Colonic mucosa (tissue), 4 donors: ENCODE measurements around the gene ELP2. TPM values are rescaled to one million over a fixed set of nuclear protein-coding genes. Genes with fewer than 3 reads are reported as not detected.

ENCODE experiments used
- DNase-seq: peaks from one replicate; pipeline ENCODE4 v3.0.0-alpha.2; 2020
- H3K27ac ChIP-seq: fragments of 200-600 bp; one replicate; pipeline ENCODE4 v1.8.0; 2021
- H3K27me3 ChIP-seq: fragments of 200-600 bp; one replicate; pipeline ENCODE4 v1.8.0; 2021
- H3K36me3 ChIP-seq: fragments of 200-600 bp; one replicate; pipeline ENCODE4 v1.8.0; 2021
- H3K4me1 ChIP-seq: fragments of 200-600 bp; one replicate; pipeline ENCODE4 v1.8.0; 2021; ENCODE audit warnings: mild to moderate bottlenecking
- H3K4me3 ChIP-seq: fragments of 200-600 bp; one replicate; pipeline ENCODE4 v1.8.0; 2021
- H3K9ac ChIP-seq, 2 donors: one replicate each; pipeline ENCODE4 v1.7.0; 2013; ENCODE audit warnings: control low read depth in 2 of 2, low read depth in 2 of 2, low read length in 2 of 2
- H3K9me3 ChIP-seq: fragments of 200-600 bp; one replicate; pipeline ENCODE4 v1.8.0; 2021
- CTCF ChIP-seq: fragments of 200-600 bp; IDR thresholded peaks from one replicate; pipeline ENCODE4 v1.8.0; 2022; ENCODE audit warnings: antibody characterized with exemption, mild to moderate bottlenecking
- intact Hi-C: fragments of 100-400 bp; cut with DNase I; formaldehyde crosslinking; loops from one replicate; pipeline ENCODE4 v1.14.1; 2022
- total RNA-seq, 2 donors: library from RNA; stranded (reverse); fragmentation: NEBNext Ultra II Directional in 1 of 2; extraction: Animal tissue kit (Norgen Biotek cat#: 25700) in 1 of 2; gene quantifications; one replicate each; pipeline ENCODE4 v1.2.1, GENCODE V29; 2021
- donor health status: healthy.
- donor health status: DM: no; HTN: no; CAD: no.
- donor health status: DM: no; HTN: no; CAD: no.

ELP2 gene
- total RNA-seq, 2 donors from 2014 or later = 48.3 to 51.6 TPM

- no peaks in the 10 kb centered on the region for H3K4me1 ChIP-seq
- no peak overlapping the region for H3K9ac ChIP-seq
- no peaks in the 10 kb centered on the region for H3K27me3 ChIP-seq
- intact Hi-C loops = no loop called here
- H3K9me3 ChIP-seq = no peaks in the 10 kb centered on the region
- TF ChIP-seq CTCF = no peak
- H3K36me3 ChIP-seq = no peaks in the 10 kb centered on the region
- no peak overlapping the region for H3K27ac ChIP-seq
- H3K4me3 ChIP-seq = no peak overlapping the region
- peak; percentile 3 for DNase-seq
Measured at GRCh38 chr18:36191286-36191685, 61.6 kb downstream of the ELP2 start.

- Histone ChIP-seq H3K27me3 (no peaks in the 10 kb centered on the region), H3K4me1 (no peaks in the 10 kb centered on the region), H3K27ac (no peak overlapping the region), H3K9me3 (no peaks in the 10 kb centered on the region), H3K4me3 (no peak overlapping the region), H3K9ac (no peak overlapping the region), H3K36me3 (no peaks in the 10 kb centered on the region)
- no peak for DNase-seq
- intact Hi-C loops = no loop called here
- no peak for TF ChIP-seq CTCF
Measured at GRCh38 chr18:36191711-36192110, 62.0 kb downstream of the ELP2 start.

- DNase-seq = no peak
- no peak for TF ChIP-seq CTCF
- Histone ChIP-seq H3K27ac (no peak overlapping the region), H3K9ac (no peak overlapping the region), H3K4me3 (no peak overlapping the region), H3K4me1 (no peaks in the 10 kb centered on the region), H3K9me3 (no peaks in the 10 kb centered on the region), H3K27me3 (no peaks in the 10 kb centered on the region), H3K36me3 (no peaks in the 10 kb centered on the region)
- intact Hi-C loops = no loop called here
Measured at GRCh38 chr18:36194600-36195315, 65.1 kb downstream of the ELP2 start.

- Histone ChIP-seq H3K9ac (no peak overlapping the region), H3K4me1 (no peaks in the 10 kb centered on the region), H3K36me3 (no peaks in the 10 kb centered on the region), H3K9me3 (no peaks in the 10 kb centered on the region), H3K27me3 (no peaks in the 10 kb centered on the region), H3K4me3 (no peak overlapping the region), H3K27ac (no peak overlapping the region)
- intact Hi-C loops = no loop called here
- TF ChIP-seq CTCF = no peak
- no peak for DNase-seq
Measured at GRCh38 chr18:36195427-36196122, 65.9 kb downstream of the ELP2 start.

- no peak for TF ChIP-seq CTCF
- no peak overlapping the region for H3K4me3 ChIP-seq
- H3K36me3 ChIP-seq = no peaks in the 10 kb centered on the region
- DNase-seq = no peak
- no peaks in the 10 kb centered on the region for H3K27me3 ChIP-seq
- intact Hi-C loops = no loop called here
- no peaks in the 10 kb centered on the region for H3K9me3 ChIP-seq
- no peak overlapping the region for H3K9ac ChIP-seq
- no peaks in the 10 kb centered on the region for H3K4me1 ChIP-seq
- no peak overlapping the region for H3K27ac ChIP-seq
Measured at GRCh38 chr18:36196238-36196995, 66.7 kb downstream of the ELP2 start.
